ENCODE results near the gene MAP7D1.

MAP7D1 gene

GRCh38 chr1:36198641-36199040 is 42.7 kb downstream of the MAP7D1 start:
- no peak overlapping the region for H3K4me3 ChIP-seq (ENCODE audit: low read length)
- no peaks in the 10 kb centered on the region for H3K36me3 ChIP-seq (ENCODE audit: insufficient read depth, low read depth, low read length)
- no peaks in the 10 kb centered on the region for H3K9me3 ChIP-seq (ENCODE audit: insufficient read depth, low read depth, low read length)
- H3K9ac ChIP-seq (ENCODE audit: low read depth, low read length): no peak overlapping the region
- H3K4me1 ChIP-seq (ENCODE audit: insufficient read depth, low read length): no peaks in the 10 kb centered on the region
- H3K27ac ChIP-seq (ENCODE audit: low read length): no peak overlapping the region
- H3K27me3 ChIP-seq (ENCODE audit: insufficient read depth, low read length): no peaks in the 10 kb centered on the region

DNA sequence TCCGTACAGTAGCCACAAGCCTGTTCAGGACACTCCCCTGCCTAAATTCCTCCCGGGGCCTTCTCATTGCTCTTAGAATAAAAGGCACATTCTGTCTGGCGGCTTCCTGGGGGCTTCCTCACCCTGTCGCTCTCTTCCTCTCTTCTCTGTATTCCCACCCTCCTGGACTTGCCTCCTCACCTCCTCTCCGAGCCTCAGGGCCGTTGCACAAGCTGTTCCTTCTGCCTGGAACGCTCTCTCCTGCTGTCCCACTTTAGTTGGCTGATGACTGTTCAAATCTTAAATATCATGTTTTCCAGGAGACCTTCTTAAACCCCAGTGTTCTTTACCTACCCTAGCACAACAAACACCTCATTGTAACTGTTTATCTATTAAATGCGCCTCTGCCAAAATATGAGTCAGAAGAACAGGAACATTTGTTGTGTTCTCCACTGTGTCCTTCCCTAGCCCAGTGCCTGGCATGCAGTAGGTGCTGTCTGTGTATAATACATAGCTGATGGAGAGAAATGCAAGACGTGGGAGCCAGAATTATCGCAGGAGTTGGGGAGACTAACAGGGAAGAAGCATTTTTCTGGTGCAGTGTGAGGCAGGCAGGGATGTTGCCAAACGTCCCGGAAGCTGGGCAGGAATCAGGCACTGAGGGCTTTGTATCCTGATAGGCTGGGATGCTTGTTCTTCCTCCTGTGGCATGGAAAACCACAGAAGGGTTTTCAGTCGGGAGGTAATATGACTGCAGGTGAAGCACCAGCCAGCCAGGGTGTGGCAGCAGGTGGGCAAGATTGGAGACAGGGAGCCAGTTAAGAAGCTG is 44.2 kb downstream of the MAP7D1 start:
- Histone ChIP-seq H3K27ac (ENCODE audit: low read length) (no peak overlapping the region), H3K36me3 (ENCODE audit: insufficient read depth, low read depth, low read length) (no peaks in the 10 kb centered on the region), H3K9me3 (ENCODE audit: insufficient read depth, low read depth, low read length) (no peaks in the 10 kb centered on the region), H3K9ac (ENCODE audit: low read depth, low read length) (no peak overlapping the region), H3K27me3 (ENCODE audit: insufficient read depth, low read length) (no peaks in the 10 kb centered on the region), H3K4me1 (ENCODE audit: insufficient read depth, low read length) (no peaks in the 10 kb centered on the region), H3K4me3 (ENCODE audit: low read length) (no peak overlapping the region)

GRCh38 chr1:36203027-36203553 is 47.1 kb downstream of the MAP7D1 start:
- Histone ChIP-seq H3K4me3 (ENCODE audit: low read length) (no peak overlapping the region), H3K4me1 (ENCODE audit: insufficient read depth, low read length) (no peaks in the 10 kb centered on the region), H3K27me3 (ENCODE audit: insufficient read depth, low read length) (no peaks in the 10 kb centered on the region), H3K36me3 (ENCODE audit: insufficient read depth, low read depth, low read length) (no peaks in the 10 kb centered on the region), H3K9me3 (ENCODE audit: insufficient read depth, low read depth, low read length) (no peaks in the 10 kb centered on the region), H3K27ac (ENCODE audit: low read length) (no peak overlapping the region), H3K9ac (ENCODE audit: low read depth, low read length) (no peak overlapping the region)

DNA sequence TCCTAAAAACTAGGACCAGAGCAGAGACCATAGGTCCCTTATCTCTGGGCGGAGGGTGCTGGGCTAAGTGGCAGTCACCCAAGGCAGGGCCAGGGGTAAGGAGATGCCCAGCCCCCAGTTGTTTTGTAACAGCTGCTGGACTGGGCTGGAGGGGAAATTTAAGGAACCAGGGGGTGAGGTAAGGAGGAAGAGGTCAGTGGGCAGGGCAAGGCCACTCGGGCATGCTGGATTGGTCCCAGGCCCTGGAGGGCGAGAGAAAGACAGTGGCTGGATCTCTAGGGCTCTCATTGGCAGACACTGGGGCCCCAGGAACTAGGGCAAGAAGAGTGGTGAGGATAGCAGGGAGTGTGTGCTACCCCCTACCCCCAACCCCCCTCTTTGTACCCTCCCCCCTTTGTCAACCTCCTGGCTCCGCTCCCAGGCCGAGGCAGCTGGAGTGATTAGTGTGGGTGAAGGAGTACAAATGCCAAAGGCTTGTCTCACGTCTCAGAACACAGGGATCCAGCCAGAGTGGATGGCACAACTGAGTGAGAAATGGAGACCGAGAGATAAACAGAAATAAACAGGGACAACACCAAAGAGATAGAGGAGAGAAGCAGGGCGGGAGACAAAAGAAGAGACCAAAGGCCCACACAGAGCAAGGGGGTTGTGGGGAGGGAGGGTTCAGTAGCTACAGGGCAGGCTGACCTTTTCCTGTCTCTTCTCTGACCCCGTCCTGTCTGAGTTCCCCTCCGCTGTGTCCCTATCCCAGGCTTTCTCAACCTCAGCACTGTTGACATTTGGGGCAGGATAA is 47.8 kb downstream of the MAP7D1 start:
- H3K27me3 ChIP-seq (ENCODE audit: insufficient read depth, low read length): no peaks in the 10 kb centered on the region
- H3K36me3 ChIP-seq (ENCODE audit: insufficient read depth, low read depth, low read length): no peaks in the 10 kb centered on the region
- no peaks in the 10 kb centered on the region for H3K4me1 ChIP-seq (ENCODE audit: insufficient read depth, low read length)
- no peak overlapping the region for H3K27ac ChIP-seq (ENCODE audit: low read length)
- H3K4me3 ChIP-seq (ENCODE audit: low read length): no peak overlapping the region
- H3K9ac ChIP-seq (ENCODE audit: low read depth, low read length): no peak overlapping the region
- no peaks in the 10 kb centered on the region for H3K9me3 ChIP-seq (ENCODE audit: insufficient read depth, low read depth, low read length)

DNA sequence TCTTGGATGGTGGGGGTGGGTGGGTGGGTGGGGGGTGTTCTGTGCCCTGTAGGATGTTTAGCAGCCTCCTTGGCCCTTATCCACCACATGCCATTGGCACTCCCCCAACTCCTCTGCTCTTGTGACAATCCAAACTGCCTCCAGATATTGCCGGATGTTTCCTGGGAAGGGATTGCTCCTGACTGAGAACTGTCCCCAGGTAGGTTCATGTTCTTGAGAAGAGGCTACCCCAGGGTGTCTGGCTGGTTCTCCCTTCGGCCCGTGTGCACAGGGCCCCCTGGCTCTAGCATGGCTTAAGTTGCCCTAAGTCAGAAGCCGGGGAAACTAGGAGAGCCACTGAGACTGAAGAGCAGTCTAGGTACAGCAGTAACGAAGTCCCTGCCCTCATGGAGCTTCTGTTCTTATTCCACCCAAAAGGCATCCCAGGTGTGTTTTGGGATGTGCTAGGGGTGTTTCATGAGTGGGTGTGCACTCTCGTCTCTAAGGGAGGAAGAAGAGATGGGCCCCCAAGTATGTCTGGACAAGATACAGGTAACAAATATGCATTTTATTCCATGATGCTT is 48.5 kb downstream of the MAP7D1 start:
- Histone ChIP-seq H3K36me3 (ENCODE audit: insufficient read depth, low read depth, low read length) (no peaks in the 10 kb centered on the region), H3K9ac (ENCODE audit: low read depth, low read length) (no peak overlapping the region), H3K27ac (ENCODE audit: low read length) (no peak overlapping the region), H3K4me1 (ENCODE audit: insufficient read depth, low read length) (no peaks in the 10 kb centered on the region), H3K9me3 (ENCODE audit: insufficient read depth, low read depth, low read length) (no peaks in the 10 kb centered on the region), H3K4me3 (ENCODE audit: low read length) (no peak overlapping the region), H3K27me3 (ENCODE audit: insufficient read depth, low read length) (no peaks in the 10 kb centered on the region)

DNA sequence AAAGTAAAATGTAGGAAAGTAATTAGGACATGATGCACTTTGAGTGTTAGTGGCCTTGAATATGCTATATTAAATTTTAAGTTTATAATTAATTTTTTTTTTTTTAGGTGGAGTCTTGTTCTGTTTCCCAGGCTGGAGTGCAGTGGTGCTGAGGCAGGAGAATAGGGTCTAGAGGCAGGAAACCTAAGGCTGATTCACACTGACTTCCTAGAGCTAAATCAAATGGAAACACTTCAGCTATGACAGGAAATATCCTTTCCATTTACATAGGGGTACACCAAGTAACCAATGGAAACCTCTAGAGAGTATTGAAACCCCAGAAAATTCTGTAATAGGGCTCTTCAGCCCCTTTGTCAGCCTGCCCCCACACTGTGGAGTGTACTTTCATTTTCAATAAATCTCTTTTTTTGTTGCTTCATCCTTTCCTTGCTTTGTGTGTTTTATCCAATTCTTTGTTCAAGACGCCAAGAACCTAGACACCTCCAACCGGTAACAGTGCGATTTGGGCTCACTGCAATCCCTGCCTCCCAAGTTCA is 50.4 kb downstream of the MAP7D1 start:
- Histone ChIP-seq H3K27ac (ENCODE audit: low read length) (no peak overlapping the region), H3K9ac (ENCODE audit: low read depth, low read length) (no peak overlapping the region), H3K36me3 (ENCODE audit: insufficient read depth, low read depth, low read length) (no peaks in the 10 kb centered on the region), H3K4me1 (ENCODE audit: insufficient read depth, low read length) (no peaks in the 10 kb centered on the region), H3K27me3 (ENCODE audit: insufficient read depth, low read length) (no peaks in the 10 kb centered on the region), H3K9me3 (ENCODE audit: insufficient read depth, low read depth, low read length) (no peaks in the 10 kb centered on the region), H3K4me3 (ENCODE audit: low read length) (no peak overlapping the region)

- no peaks in the 10 kb centered on the region for H3K27me3 ChIP-seq (ENCODE audit: insufficient read depth, low read length)
- no peaks in the 10 kb centered on the region for H3K9me3 ChIP-seq (ENCODE audit: insufficient read depth, low read depth, low read length)
- H3K9ac ChIP-seq (ENCODE audit: low read depth, low read length): no peak overlapping the region
- H3K36me3 ChIP-seq (ENCODE audit: insufficient read depth, low read depth, low read length): no peaks in the 10 kb centered on the region
- no peaks in the 10 kb centered on the region for H3K4me1 ChIP-seq (ENCODE audit: insufficient read depth, low read length)
- H3K27ac ChIP-seq (ENCODE audit: low read length): no peak overlapping the region
- H3K4me3 ChIP-seq (ENCODE audit: low read length): no peak overlapping the region
These were observed 51.4 kb downstream of the MAP7D1 start for GRCh38 chr1:36207339-36207738.

DNA sequence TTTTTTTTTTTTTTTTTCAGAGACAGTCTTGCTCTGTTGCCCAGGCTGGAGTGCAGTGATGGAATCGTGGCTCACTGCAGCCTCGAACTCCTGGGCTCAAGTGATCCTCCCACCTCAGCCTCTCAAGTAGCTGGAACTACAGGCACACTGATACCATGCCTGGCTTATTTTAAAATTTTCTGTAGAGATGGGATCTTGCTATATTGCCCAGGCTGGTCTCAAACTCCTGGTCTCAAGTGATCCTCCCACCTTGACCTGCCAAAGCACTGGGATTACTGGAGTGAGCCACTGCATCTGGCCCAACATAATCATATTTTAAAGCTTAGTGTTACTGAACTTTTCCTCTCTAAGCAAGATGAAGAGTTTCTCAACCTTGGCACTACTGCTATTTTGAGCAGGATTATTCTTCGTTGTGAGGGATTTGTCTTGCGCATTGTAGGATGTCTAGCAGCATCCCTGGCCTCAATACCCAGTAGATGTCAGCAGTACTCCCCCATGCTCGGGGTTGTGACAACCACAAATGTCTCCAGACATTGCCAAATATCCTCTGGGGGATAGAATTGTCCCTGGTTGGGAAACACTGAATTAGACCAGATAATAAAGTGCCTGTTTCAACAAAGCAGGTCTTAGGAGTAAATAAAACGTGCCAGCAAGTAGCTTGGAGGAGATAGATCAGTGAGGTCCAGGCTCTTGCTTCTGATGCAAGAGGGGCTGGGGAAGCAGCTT is 53.2 kb downstream of the MAP7D1 start:
- no peak overlapping the region for H3K27ac ChIP-seq (ENCODE audit: low read length)

GRCh38 chr1:36211307-36211706 is 55.3 kb downstream of the MAP7D1 start:
- Histone ChIP-seq H3K27ac (ENCODE audit: low read length) (no peak overlapping the region), H3K27me3 (ENCODE audit: insufficient read depth, low read length) (no peaks in the 10 kb centered on the region), H3K4me1 (ENCODE audit: insufficient read depth, low read length) (no peaks in the 10 kb centered on the region)

More for the DNA sequence above, 53.2 kb downstream of the MAP7D1 start:
- H3K9me3 ChIP-seq (ENCODE audit: insufficient read depth, low read depth, low read length): no peaks in the 10 kb centered on the region
- no peaks in the 10 kb centered on the region for H3K4me1 ChIP-seq (ENCODE audit: insufficient read depth, low read length)
- H3K9ac ChIP-seq (ENCODE audit: low read depth, low read length): no peak overlapping the region
- H3K4me3 ChIP-seq (ENCODE audit: low read length): no peak overlapping the region
- H3K36me3 ChIP-seq (ENCODE audit: insufficient read depth, low read depth, low read length): no peaks in the 10 kb centered on the region
- H3K27me3 ChIP-seq (ENCODE audit: insufficient read depth, low read length): no peaks in the 10 kb centered on the region

DNA sequence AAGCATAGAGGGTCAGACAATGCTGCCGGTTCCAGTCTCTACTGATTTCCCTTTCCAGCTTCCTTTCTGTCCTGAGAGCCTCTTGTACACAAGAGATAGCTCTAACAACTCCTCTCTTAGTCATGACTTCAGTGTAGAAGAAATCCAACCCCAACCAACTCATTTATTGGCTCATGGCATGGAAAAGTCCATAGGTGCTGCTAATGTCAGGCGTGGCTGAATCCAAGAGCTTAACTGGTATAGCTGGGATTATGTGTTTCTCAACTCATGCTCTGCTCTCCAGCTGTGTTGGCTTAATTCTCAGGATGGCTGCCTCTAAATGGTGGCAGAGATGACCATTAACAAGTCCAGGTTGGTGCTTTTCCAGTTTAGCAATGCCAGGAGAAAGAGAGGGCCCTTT is 55.9 kb downstream of the MAP7D1 start:
- no peaks in the 10 kb centered on the region for H3K36me3 ChIP-seq (ENCODE audit: insufficient read depth, low read depth, low read length)
- H3K4me3 ChIP-seq (ENCODE audit: low read length): no peak overlapping the region
- H3K4me1 ChIP-seq (ENCODE audit: insufficient read depth, low read length): no peaks in the 10 kb centered on the region
- H3K27ac ChIP-seq (ENCODE audit: low read length): no peak overlapping the region
- no peak overlapping the region for H3K9ac ChIP-seq (ENCODE audit: low read depth, low read length)
- H3K9me3 ChIP-seq (ENCODE audit: insufficient read depth, low read depth, low read length): no peaks in the 10 kb centered on the region
- H3K27me3 ChIP-seq (ENCODE audit: insufficient read depth, low read length): no peaks in the 10 kb centered on the region

More at GRCh38 chr1:36211307-36211706, 55.3 kb downstream of the MAP7D1 start:
- Histone ChIP-seq H3K9me3 (ENCODE audit: insufficient read depth, low read depth, low read length) (no peaks in the 10 kb centered on the region), H3K9ac (ENCODE audit: low read depth, low read length) (no peak overlapping the region), H3K4me3 (ENCODE audit: low read length) (no peak overlapping the region), H3K36me3 (ENCODE audit: insufficient read depth, low read depth, low read length) (no peaks in the 10 kb centered on the region)

- Histone ChIP-seq H3K9me3 (ENCODE audit: insufficient read depth, low read depth, low read length) (no peaks in the 10 kb centered on the region), H3K9ac (ENCODE audit: low read depth, low read length) (no peak overlapping the region), H3K4me3 (ENCODE audit: low read length) (no peak overlapping the region), H3K4me1 (ENCODE audit: insufficient read depth, low read length) (no peaks in the 10 kb centered on the region), H3K27ac (ENCODE audit: low read length) (no peak overlapping the region), H3K27me3 (ENCODE audit: insufficient read depth, low read length) (no peaks in the 10 kb centered on the region), H3K36me3 (ENCODE audit: insufficient read depth, low read depth, low read length) (no peaks in the 10 kb centered on the region)
These were observed 56.8 kb downstream of the MAP7D1 start for GRCh38 chr1:36212782-36213181.

All from iPS-20b (cell line).